GM23248 (cell line): ENCODE data around the gene MTHFSD. TPM values are rescaled to one million over a fixed set of nuclear protein-coding genes. Genes with fewer than 3 reads are reported as not detected.

Experiments used
- DNase-seq: peaks from one replicate; pipeline ENCODE4 v3.0.0-alpha.2; 2015
- H2AFZ ChIP-seq: fragments of 200-600 bp; sonication (generic); 2 replicates; pipeline ENCODE4 v1.6.1; 2016; ENCODE audit warnings: antibody characterized with exemption
- H3F3A ChIP-seq: fragments of 200-600 bp; sonication (generic); 2 replicates; pipeline ENCODE4 v1.6.1; 2016; ENCODE audit warnings: mild to moderate bottlenecking, antibody characterized with exemption, mixed run types; ENCODE audit not compliant: insufficient read depth
- H3K27ac ChIP-seq: fragments of 200-600 bp; sonication (generic); 2 replicates; pipeline ENCODE4 v1.5.1; 2016; ENCODE audit warnings: mild to moderate bottlenecking
- H3K27me3 ChIP-seq: fragments of 200-600 bp; sonication (generic); replicated peaks from 2 replicates; pipeline ENCODE4 v1.6.1; 2016; ENCODE audit warnings: mild to moderate bottlenecking; ENCODE audit not compliant: insufficient read depth
- H3K36me3 ChIP-seq: fragments of 200-600 bp; sonication (generic); 2 replicates; pipeline ENCODE4 v1.6.1; 2016; ENCODE audit warnings: low read depth, mild to moderate bottlenecking
- H3K4me1 ChIP-seq: fragments of 200-600 bp; sonication (generic); 2 replicates; pipeline ENCODE4 v1.6.1; 2016; ENCODE audit warnings: mild to moderate bottlenecking; ENCODE audit not compliant: insufficient read depth
- H3K4me2 ChIP-seq: fragments of 200-600 bp; sonication (generic); one replicate; pipeline ENCODE4 v1.6.1; 2016; ENCODE audit warnings: mild to moderate bottlenecking; ENCODE audit not compliant: unreplicated experiment
- H3K4me3 ChIP-seq: fragments of 200-600 bp; sonication (generic); 2 replicates; pipeline ENCODE4 v1.5.1; 2016; ENCODE audit warnings: mild to moderate bottlenecking
- H3K79me2 ChIP-seq: fragments of 200-600 bp; sonication (generic); 2 replicates; pipeline ENCODE4 v1.6.1; 2016; ENCODE audit warnings: mild to moderate bottlenecking; ENCODE audit not compliant: insufficient read depth
- H3K9ac ChIP-seq: fragments of 200-600 bp; sonication (generic); 2 replicates; pipeline ENCODE4 v1.6.1; 2016; ENCODE audit warnings: mild to moderate bottlenecking
- H3K9me2 ChIP-seq: fragments of 200-600 bp; sonication (generic); 2 replicates; pipeline ENCODE4 v1.6.1; 2016; ENCODE audit warnings: mixed run types, mild to moderate bottlenecking, moderate library complexity; ENCODE audit not compliant: insufficient read depth
- H3K9me3 ChIP-seq: fragments of 200-600 bp; sonication (generic); one replicate; pipeline ENCODE4 v1.6.1; 2017; ENCODE audit warnings: low read depth
- H4K20me1 ChIP-seq: fragments of 200-600 bp; sonication (generic); 2 replicates; pipeline ENCODE4 v1.6.0; 2016; ENCODE audit not compliant: insufficient read depth
- EZH2 ChIP-seq: fragments of 200-600 bp; sonication (generic); IDR thresholded peaks from 2 replicates; pipeline ENCODE4 v1.6.1; 2018; ENCODE audit warnings: antibody characterized with exemption, mild to moderate bottlenecking; ENCODE audit not compliant: insufficient read depth, poor library complexity, severe bottlenecking
- EZH2phosphoT487 ChIP-seq: fragments of 200-600 bp; sonication (generic); IDR thresholded peaks from 2 replicates; pipeline ENCODE4 v1.6.1; 2018; ENCODE audit warnings: antibody characterized with exemption, moderate library complexity, mild to moderate bottlenecking, low read depth; ENCODE audit not compliant: insufficient read depth
- WGBS, 2 experiments: methylation state at CpG; one replicate each; pipeline ENCODE4 v1.1.6; 2015 to 2017; ENCODE audit warnings: low lambda C conversion rate in 2 of 2, low coverage in 1 of 2; ENCODE audit errors: missing lambda C conversion rate in 2 of 2; 5-methylcytosine and 5-hydroxymethylcytosine counted together
- in situ Hi-C: fragments of 300-500 bp; cut with MboI; formaldehyde crosslinking; loops from 2 replicates; pipeline ENCODE4 v1.15.0; 2020
- polyA plus RNA-seq: library from polyadenylated mRNA; unstranded; fragments of >200 nt; fragmentation: Nextera tagmentation; extraction: Ambion mirVana; gene quantifications from 2 replicates; pipeline ENCODE4 v1.2.1, GENCODE V29; 2016
- total RNA-seq: library from RNA; depleted of rRNA; stranded (reverse); fragments of >200 nt; shearing (Covaris generic); gene quantifications from 2 replicates; pipeline ENCODE4 v1.2.3, GENCODE V29; 2014

The MTHFSD gene
- total and polyA plus RNA-seq, 2 experiments from 2014 or later, result 12.9 to 14.0 TPM

DNA sequence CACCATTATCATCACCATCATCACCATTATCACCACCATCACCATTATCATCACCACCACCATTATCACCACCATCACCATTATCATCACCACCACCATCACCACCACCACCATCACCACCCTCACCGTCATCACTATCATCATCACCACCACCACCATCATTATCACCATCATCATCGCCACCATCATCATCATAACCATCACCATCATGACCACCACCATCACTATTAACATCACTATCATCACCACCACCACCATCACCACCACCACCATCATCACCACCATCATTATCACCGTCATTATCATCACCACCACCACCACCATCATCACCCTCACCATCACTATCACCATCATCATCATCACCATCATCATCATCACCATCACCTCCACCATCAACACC is 32.5 kb upstream of the MTHFSD start:
- Histone ChIP-seq H3K4me3 (no peak overlapping the region), H3K79me2 (peaks cover 15% of the 10 kb centered on the region), H4K20me1 (no peaks in the 10 kb centered on the region), H3F3A (peaks cover 57% of the 10 kb centered on the region), H3K27me3 (no peaks in the 10 kb centered on the region), H3K4me1 (peaks cover 58% of the 10 kb centered on the region), H3K9me3 (no peaks in the 10 kb centered on the region), H3K9ac (no peak overlapping the region), H3K27ac (no peak overlapping the region), H2AFZ (no peak overlapping the region), H3K9me2 (0 out of 2 replicates have a peak, but pooled peaks cover 13% of the 10 kb centered on the region), H3K36me3 (no peaks in the 10 kb centered on the region), H3K4me2 (no peak overlapping the region)
- 81% methylated on average over 3 of the region's 3 CpGs for WGBS, 2 experiments
- in situ Hi-C loops, result loop anchor here (10.0 kb wide), 1 partner anchor 167 kb away; no protein-coding TSS in a partner anchor
- TF ChIP-seq EZH2, result no peak
- no peak for TF ChIP-seq EZH2phosphoT487
- no peak for DNase-seq

DNA sequence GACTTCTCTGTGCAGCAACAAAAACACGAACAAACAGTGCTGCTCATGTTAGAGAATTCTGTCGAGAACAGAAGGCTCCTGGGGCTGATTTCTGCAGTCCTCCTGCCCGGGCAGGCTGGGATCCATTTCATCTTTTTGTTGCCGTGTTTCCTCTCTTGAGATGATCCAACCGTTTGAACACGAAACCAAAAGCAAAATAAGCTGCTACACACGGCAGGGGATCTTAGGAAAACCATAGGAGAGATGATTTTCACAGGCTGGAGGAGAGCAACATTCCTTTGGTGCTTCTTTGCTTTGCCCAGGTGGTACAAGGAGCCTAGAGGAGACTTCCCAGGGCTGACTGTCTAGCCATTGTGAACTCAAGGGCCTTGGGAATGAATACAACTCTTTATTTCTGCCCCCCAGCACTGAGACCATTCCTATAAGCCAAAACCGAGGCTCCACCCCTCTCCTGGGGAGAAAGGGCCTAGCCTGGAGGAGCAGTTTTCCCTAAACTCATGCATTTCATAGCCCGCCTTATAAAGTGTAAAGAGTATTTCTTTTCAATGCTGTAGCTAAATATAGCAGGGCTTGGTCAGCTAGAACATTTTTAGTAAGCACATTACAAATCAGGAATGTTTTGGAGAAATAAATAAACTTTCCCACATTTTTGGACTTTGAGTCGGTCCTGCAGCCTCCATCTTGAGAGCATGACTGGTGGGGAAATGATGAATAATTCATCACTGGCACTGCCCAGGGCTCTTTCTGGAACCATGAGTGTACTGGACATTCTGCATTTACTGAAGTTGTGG is 31.0 kb upstream of the MTHFSD start:
- H3K9me3 ChIP-seq, result no peaks in the 10 kb centered on the region
- H3K9me2 ChIP-seq, result 0 out of 2 replicates have a peak, but pooled peaks cover 13% of the 10 kb centered on the region
- DNase-seq, result peak; percentile 94
- H4K20me1 ChIP-seq, result no peaks in the 10 kb centered on the region
- peaks cover 70% of the 10 kb centered on the region for H3K4me1 ChIP-seq
- H3F3A ChIP-seq, result peaks cover 50% of the 10 kb centered on the region
- no peaks in the 10 kb centered on the region for H3K27me3 ChIP-seq
- H3K36me3 ChIP-seq, result no peaks in the 10 kb centered on the region
- peak overlapping the region; percentile 36 for H3K4me3 ChIP-seq
- H3K79me2 ChIP-seq, result peaks cover 29% of the 10 kb centered on the region
- H3K9ac ChIP-seq, result peak overlapping the region; percentile 75
- peak overlapping the region; percentile 45; the same call in 1 of the 2 replicates for H2AFZ ChIP-seq
- peak overlapping the region; percentile 63 for H3K4me2 ChIP-seq
- WGBS, 2 experiments, result 38 to 43% methylated on average over 10 of the region's 10 CpGs
- in situ Hi-C loops, result loop anchor here (10.0 kb wide), 1 partner anchor 169 kb away; no protein-coding TSS in a partner anchor
- peak overlapping the region; percentile 97 for H3K27ac ChIP-seq
- no peak for TF ChIP-seq EZH2
- TF ChIP-seq EZH2phosphoT487, result no peak

GRCh38 chr16:86584726-86585721 is 30.0 kb upstream of the MTHFSD start:
- peaks cover 39% of the 10 kb centered on the region for H3K79me2 ChIP-seq
- H3K27ac ChIP-seq, result peak overlapping the region; percentile 97
- TF ChIP-seq EZH2phosphoT487 (no peak), EZH2 (no peak)
- peak; percentile 74 for DNase-seq
- peak overlapping the region; percentile 63 for H3K4me2 ChIP-seq
- no peak overlapping the region for H3K4me3 ChIP-seq
- no peaks in the 10 kb centered on the region for H3K27me3 ChIP-seq
- 0 out of 2 replicates have a peak, but pooled peaks cover 13% of the 10 kb centered on the region for H3K9me2 ChIP-seq
- H2AFZ ChIP-seq, result no peak overlapping the region
- H4K20me1 ChIP-seq, result no peaks in the 10 kb centered on the region
- peaks cover 68% of the 10 kb centered on the region for H3K4me1 ChIP-seq
- peak overlapping the region; percentile 75 for H3K9ac ChIP-seq
- no peaks in the 10 kb centered on the region for H3K36me3 ChIP-seq
- H3K9me3 ChIP-seq, result no peaks in the 10 kb centered on the region
- in situ Hi-C loops, result loop anchor here (10.0 kb wide), 1 partner anchor 170 kb away; no protein-coding TSS in a partner anchor
- WGBS, 2 experiments, result 52 to 59% methylated on average over 12 of the region's 12 CpGs
- peaks cover 42% of the 10 kb centered on the region for H3F3A ChIP-seq
